ENCODE results near the gene PRDM4. TPM values are rescaled to one million over a fixed set of nuclear protein-coding genes. Genes with fewer than 3 reads are reported as not detected.

PRDM4 gene
- total RNA-seq, 2 donors from 2014 or later: 28.1 to 32.6 TPM

DNA sequence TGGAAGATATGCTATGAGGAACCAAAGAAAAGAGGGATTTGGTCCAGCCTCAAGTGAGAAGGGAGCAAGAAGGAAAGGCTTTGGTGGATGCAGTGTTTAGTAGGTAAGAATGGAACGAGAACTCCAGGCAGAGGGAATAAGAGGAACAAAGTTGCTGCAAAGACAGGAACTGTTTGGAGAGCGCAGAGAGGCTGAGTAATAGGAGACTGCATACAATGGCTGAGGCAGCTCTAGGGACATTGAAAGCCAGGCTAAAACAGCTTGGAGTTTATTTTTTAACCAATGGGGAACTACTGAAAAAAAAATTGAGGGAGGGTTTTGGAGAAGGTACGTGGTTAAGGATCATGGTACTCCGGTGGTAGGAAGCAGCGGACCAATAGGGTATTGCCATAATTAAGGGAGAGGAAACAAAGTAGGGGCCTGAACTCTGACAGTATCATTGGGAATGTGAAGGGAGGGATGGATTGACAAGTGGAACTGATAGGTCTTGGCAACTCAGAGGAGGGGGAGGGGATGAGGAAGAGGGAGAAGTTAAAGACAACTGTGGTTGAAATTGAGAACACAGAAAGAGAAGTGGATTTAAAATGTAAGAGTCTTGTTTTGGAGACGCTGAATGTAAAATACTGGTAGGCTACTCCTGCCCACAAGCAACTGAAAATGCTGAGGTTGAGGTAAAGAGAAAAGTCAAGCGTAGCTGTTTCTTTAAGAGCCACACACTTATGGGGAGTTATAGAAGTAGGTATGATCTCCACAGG lies 18.3 kb upstream of the PRDM4 start:
- Mint-ChIP-seq H3K4me3 (no peak overlapping the region), H3K36me3 (ENCODE audit: low read depth) (no peaks in the 10 kb centered on the region), H3K27ac (no peak overlapping the region), H3K4me1 (peaks cover 7% of the 10 kb centered on the region), H3K27me3 (peaks cover 41% of the 10 kb centered on the region), H3K9me3 (no peaks in the 10 kb centered on the region)
- ATAC-seq (replicated peaks): no peak

DNA sequence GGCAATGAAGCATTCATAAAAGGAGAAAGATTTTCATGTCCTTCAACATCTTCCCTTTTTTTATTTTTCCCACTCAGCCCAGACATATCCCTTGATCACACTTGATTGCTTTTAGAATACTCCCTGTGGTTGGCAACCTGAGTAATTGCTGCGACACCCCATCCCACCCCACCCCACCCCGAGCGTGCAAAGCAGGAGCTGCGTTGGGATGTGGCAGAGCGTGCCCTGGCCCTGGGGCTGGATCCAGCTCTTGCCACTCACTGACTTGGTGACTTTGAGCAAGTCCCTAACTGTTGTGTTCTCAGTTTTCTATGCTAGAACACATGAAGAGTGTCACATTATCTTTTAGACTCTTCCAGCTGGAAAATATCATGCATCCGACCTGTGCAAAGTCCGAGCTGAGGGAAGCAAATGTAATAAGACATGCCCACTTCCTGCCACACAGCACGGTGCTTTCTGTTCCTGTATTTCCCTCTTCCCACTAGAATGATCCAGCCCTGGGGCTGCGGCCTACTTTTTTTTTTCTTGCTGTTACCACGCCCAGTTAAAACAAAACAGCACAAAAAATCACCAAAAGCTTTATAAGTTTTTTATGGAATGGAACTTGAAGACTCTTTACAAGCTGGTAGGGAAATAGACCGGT lies 17.6 kb upstream of the PRDM4 start:
- H3K36me3 Mint-ChIP-seq (ENCODE audit: low read depth): no peaks in the 10 kb centered on the region
- peaks cover 47% of the 10 kb centered on the region for H3K27me3 Mint-ChIP-seq
- peaks cover 13% of the 10 kb centered on the region for H3K4me1 Mint-ChIP-seq
- no peak overlapping the region for H3K27ac Mint-ChIP-seq
- no peak for ATAC-seq (replicated peaks)
- H3K9me3 Mint-ChIP-seq: no peaks in the 10 kb centered on the region
- H3K4me3 Mint-ChIP-seq: no peak overlapping the region

DNA sequence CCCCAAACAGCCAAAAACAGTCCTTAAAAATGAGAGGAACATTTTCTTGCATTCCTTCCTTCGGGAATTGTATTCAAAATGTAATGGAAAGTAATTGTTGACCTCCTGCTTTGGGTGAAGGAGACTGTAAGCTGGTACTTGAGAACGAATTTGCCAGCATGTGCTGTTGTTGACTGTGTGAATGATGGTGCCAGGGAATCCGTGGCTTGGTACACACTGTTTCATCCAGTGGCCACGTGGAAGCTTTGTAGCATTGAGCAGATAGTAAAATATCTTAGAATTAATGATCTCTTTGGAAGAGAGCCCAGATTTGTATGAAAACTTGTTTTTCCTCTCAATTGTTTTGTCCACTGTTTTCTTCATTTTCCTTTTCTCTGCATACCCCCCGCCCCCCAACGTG lies 15.2 kb upstream of the PRDM4 start:
- Mint-ChIP-seq H3K4me3 (no peak overlapping the region), H3K9me3 (no peaks in the 10 kb centered on the region), H3K4me1 (peaks cover 13% of the 10 kb centered on the region), H3K27ac (no peak overlapping the region), H3K27me3 (peaks cover 54% of the 10 kb centered on the region), H3K36me3 (ENCODE audit: low read depth) (no peaks in the 10 kb centered on the region)
- ATAC-seq (replicated peaks): no peak

DNA sequence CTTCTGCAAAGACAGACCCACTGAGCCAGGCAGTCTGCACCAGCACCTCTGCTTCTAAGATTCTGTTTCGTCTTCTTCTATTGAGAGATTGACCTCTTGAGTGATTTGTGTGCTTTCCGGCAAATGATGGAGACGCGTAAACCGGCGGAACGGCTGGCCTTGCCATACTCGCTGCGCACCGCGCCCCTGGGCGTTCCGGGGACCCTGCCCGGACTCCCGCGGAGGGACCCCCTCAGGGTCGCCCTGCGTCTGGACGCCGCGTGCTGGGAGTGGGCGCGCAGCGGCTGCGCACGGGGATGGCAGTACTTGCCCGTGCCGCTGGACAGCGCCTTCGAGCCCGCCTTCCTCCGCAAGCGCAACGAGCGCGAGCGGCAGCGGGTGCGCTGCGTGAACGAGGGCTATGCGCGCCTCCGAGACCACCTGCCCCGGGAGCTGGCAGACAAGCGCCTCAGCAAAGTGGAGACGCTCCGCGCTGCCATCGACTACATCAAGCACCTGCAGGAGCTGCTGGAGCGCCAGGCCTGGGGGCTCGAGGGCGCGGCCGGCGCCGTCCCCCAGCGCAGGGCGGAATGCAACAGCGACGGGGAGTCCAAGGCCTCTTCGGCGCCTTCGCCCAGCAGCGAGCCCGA lies 14.3 kb upstream of the PRDM4 start:
- ATAC-seq (replicated peaks): no peak
- H3K36me3 Mint-ChIP-seq (ENCODE audit: low read depth): no peaks in the 10 kb centered on the region
- H3K27ac Mint-ChIP-seq: no peak overlapping the region

DNA sequence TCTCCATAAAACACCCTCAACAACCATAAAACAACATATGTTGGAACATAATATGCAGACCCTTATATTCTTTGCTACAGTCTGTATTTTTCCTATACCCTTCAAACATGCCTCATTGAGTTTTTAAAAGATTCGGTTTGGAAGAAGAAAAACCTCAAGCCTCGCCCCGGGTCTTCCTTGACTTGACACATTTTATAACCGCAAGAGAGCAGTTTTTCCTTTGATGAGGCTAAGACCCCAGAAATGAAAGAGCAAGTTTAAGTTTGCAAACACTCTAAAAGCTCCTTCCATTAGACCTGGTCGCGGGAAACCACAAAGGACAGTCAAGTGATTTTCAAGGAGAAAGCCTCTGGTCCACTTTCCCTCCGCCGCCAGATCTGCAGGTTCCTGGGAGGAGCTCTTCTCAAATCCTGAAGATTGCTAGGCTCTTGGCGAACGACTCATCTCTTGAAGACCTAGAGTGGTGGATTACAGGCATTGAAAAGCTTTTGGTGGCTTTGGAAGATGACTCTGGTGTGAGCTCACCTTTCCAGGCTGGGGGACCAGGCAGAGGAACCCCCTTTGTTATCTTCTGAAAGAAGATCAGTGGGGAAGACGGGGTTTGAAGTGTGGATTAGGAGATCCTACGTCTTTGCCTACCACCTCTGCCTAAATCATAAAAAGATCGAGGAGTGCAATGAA lies 13.6 kb upstream of the PRDM4 start, which contains the start of gene ASCL4:
ASCL4 (plus strand) TSS at position 356 of the 681 bp plus-strand sequence. CDS start 515 bp downstream, outside the sequence.
- H3K9me3 Mint-ChIP-seq: no peaks in the 10 kb centered on the region
- H3K36me3 Mint-ChIP-seq (ENCODE audit: low read depth): no peaks in the 10 kb centered on the region
- no peak for ATAC-seq (replicated peaks)
- peaks cover 13% of the 10 kb centered on the region for H3K4me1 Mint-ChIP-seq
- no peak within 1 kb of the TSS for H3K27ac Mint-ChIP-seq
- H3K4me3 Mint-ChIP-seq: peak within 1 kb of the TSS; percentile 44
- H3K27me3 Mint-ChIP-seq: peaks cover 46% of the 10 kb centered on the region

More for the DNA sequence above, 14.3 kb upstream of the PRDM4 start:
- H3K9me3 Mint-ChIP-seq: no peaks in the 10 kb centered on the region
- peak overlapping the region; percentile 44 for H3K4me3 Mint-ChIP-seq
- H3K27me3 Mint-ChIP-seq: peaks cover 49% of the 10 kb centered on the region
- H3K4me1 Mint-ChIP-seq: peaks cover 13% of the 10 kb centered on the region

DNA sequence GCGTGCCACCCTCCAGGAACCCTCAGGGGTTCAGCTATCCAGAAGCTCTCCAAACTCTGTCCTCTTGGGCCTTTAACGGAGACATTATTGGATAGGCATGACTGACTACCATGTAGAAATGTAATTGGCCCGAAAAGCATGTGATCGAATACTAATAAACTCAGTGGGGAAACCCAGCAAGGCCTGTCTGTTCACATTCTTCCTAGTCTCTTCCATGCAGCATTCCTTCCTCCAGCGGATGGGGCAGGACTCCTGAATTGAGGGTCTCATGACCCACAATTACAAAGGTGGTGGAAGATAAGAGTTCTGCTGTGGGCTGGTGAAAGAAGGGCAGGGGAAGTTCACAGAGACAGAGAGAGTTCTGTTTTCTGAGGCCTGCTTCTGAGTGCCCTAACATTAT lies 6.5 kb upstream of the PRDM4 start:
- no peaks in the 10 kb centered on the region for H3K4me1 Mint-ChIP-seq
- no peaks in the 10 kb centered on the region for H3K36me3 Mint-ChIP-seq (ENCODE audit: low read depth)
- no peaks in the 10 kb centered on the region for H3K27me3 Mint-ChIP-seq
- no peak for ATAC-seq (replicated peaks)
- H3K4me3 Mint-ChIP-seq: no peak overlapping the region
- no peak overlapping the region for H3K27ac Mint-ChIP-seq
- H3K9me3 Mint-ChIP-seq: no peaks in the 10 kb centered on the region

DNA sequence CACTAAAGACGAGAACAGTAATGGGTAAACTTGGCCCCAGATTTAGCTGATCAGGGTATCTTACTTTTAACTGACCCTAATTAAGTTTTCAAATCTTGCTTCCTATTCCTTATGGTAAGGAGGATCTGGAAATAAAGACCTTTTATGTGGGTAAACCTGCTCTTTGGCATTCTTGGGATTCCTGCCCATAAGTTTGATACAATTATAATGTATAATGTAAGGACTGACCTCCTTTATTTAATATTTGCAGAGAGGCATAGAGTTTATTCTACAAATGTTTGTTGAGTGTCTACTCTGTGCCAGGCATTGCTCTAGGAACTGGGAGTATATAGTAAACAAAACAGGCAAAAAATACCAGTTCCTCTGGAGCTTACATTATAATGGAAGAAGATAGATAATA lies 4.4 kb upstream of the PRDM4 start:
- Mint-ChIP-seq H3K4me3 (no peak overlapping the region), H3K4me1 (no peaks in the 10 kb centered on the region), H3K36me3 (ENCODE audit: low read depth) (no peaks in the 10 kb centered on the region), H3K9me3 (no peaks in the 10 kb centered on the region), H3K27ac (no peak overlapping the region), H3K27me3 (no peaks in the 10 kb centered on the region)
- ATAC-seq (replicated peaks): no peak

DNA sequence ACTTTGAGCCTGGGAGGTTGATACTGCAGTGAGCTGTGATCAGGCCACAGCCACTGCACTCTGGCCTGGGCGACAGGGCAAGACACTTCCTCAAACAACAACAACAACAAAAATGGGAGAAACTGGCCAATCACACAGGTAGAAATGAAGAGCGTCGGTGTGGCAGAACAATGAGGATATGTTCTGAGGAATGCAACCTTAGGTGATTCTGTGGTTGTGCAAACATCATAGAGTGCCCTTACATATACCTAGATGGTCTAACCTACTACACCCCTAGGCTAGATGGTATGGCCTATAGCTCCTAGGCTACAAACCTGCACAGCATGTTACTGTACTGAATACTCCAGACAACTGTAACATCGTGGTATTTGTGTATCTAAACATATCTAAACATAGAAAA lies 3.7 kb upstream of the PRDM4 start:
- Mint-ChIP-seq H3K9me3 (no peaks in the 10 kb centered on the region), H3K36me3 (ENCODE audit: low read depth) (no peaks in the 10 kb centered on the region), H3K4me3 (no peak overlapping the region), H3K27ac (no peak overlapping the region), H3K27me3 (no peaks in the 10 kb centered on the region), H3K4me1 (no peaks in the 10 kb centered on the region)
- ATAC-seq (replicated peaks): no peak

DNA sequence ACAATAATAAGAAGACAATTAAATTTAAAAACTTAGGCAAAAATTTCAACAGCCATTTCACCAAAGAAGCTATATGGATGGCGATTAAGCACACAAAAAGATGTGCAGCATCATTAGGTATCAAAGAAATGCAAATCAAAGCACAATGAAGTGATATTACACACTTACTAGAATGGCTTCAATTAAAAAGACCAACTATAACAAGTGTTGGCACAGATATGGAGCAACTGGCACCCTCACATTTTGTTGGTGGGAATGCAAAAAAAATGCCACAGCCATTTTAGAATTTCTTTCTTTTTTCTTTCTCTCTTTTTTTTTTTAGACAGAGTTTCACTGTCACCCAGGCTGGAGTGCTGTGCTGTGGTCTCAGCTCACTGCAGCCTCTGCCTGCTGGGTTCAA lies 1.9 kb upstream of the PRDM4 start:
- Mint-ChIP-seq H3K27me3 (no peaks in the 10 kb centered on the region), H3K4me1 (no peaks in the 10 kb centered on the region)
- ATAC-seq (replicated peaks): no peak

DNA sequence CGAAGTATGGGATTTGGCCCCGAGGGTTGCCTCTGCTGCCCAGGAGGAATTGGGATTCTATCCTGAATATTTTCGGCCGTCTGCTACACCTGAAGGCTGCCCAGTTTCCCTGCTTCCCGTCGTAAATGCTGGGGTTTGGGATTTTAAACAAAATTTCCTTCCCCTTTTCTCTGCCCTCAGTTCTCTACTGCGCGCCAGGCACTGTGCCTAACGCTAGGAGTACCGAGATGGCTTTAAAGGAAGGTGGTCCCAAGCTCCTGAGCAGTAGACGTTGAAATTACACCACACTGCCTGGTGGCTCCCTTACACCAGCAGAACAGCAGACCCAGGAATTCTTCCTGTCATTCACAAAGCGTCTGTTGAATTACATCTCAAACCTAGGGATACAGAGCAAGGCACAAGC lies 566 bp upstream of the PRDM4 start:
- Mint-ChIP-seq H3K4me3 (peak overlapping the region; percentile 94), H3K4me1 (peaks cover 3% of the 10 kb centered on the region), H3K9me3 (no peaks in the 10 kb centered on the region), H3K36me3 (ENCODE audit: low read depth) (no peaks in the 10 kb centered on the region), H3K27ac (peak overlapping the region; percentile 90), H3K27me3 (no peaks in the 10 kb centered on the region)
- no peak for ATAC-seq (replicated peaks)

More for the DNA sequence above, 1.9 kb upstream of the PRDM4 start:
- H3K36me3 Mint-ChIP-seq (ENCODE audit: low read depth): no peaks in the 10 kb centered on the region
- H3K4me3 Mint-ChIP-seq: no peak overlapping the region
- no peaks in the 10 kb centered on the region for H3K9me3 Mint-ChIP-seq
- no peak overlapping the region for H3K27ac Mint-ChIP-seq

DNA sequence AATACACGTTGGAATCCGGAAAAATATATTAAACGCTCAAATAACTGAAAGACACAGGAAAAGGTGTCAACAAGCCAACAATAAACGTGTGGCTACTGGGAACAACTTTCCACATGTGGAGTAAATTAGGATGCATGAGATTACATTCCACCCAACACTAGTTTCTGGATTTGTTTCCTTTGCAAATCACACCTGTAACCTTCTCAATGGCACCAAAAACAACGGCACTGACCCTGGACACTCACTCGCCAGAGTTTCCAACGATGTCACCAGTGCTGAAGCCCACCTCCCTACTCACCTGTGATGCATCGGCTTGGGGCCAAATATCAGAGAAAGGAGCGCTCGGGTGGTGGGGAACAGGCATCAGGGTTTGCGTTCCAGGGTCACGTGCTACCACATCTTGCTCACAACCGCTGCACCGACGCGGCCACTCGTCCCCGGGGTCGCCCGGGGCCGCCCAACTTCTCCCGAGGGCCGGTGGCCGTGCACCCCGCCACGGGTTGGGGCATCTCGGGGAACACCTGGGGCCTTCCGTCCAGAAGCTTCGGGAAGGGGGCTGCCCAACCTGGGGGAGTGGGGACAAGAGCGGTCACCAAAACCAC lies 629 bp downstream of the PRDM4 start:
- peak overlapping the region; percentile 91 for H3K27ac Mint-ChIP-seq
- ATAC-seq (replicated peaks): peak; percentile 29
- H3K4me1 Mint-ChIP-seq: peaks cover 4% of the 10 kb centered on the region
- no peaks in the 10 kb centered on the region for H3K9me3 Mint-ChIP-seq
- H3K4me3 Mint-ChIP-seq: peak overlapping the region; percentile 94
- H3K27me3 Mint-ChIP-seq: no peaks in the 10 kb centered on the region
- H3K36me3 Mint-ChIP-seq (ENCODE audit: low read depth): no peaks in the 10 kb centered on the region

DNA sequence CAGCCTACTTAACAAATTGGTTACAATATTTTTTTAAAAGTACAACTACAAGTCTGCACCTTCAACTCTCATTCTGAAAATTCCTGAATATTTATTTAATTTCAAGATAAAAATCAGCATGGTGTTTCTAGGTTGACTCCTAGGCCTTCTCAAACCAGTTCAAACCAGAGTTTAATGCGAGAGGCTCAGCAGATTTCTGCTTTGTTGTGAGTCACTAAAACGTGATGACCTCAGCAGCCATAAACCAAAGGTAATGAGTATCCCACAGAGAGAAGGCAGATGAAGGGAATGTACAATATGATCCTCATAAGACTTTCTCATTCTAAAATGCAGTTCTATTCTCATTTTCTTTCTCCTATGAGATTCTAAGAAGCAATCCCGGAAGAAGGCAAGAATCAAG lies 1.5 kb downstream of the PRDM4 start:
- ATAC-seq (replicated peaks): peak; percentile 61
- no peaks in the 10 kb centered on the region for H3K27me3 Mint-ChIP-seq
- peak overlapping the region; percentile 91 for H3K27ac Mint-ChIP-seq
- peak overlapping the region; percentile 94 for H3K4me3 Mint-ChIP-seq
- H3K4me1 Mint-ChIP-seq: peaks cover 4% of the 10 kb centered on the region
- H3K36me3 Mint-ChIP-seq (ENCODE audit: low read depth): no peaks in the 10 kb centered on the region
- no peaks in the 10 kb centered on the region for H3K9me3 Mint-ChIP-seq

DNA sequence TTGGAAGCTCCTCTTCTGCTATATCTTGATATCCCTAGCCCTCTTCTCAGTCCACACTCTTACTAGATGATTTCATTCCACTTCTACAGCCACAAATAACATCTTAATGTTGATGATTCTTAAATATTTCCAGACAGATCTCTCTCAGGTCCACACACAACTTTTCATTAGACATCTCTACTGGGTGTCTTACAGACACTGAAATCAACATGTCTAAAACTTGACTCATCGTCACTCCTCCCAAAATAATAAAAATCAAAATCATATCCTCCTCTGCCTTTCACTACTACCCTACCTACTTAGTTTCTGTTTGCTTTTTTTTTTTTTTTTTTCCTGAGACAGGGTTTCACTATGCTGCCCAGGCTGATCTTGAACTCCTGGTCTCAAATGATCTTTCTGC lies 11.9 kb downstream of the PRDM4 start:
- Mint-ChIP-seq H3K36me3 (ENCODE audit: low read depth) (peaks cover 30% of the 10 kb centered on the region), H3K27me3 (no peaks in the 10 kb centered on the region), H3K4me3 (no peak overlapping the region), H3K4me1 (peaks cover 9% of the 10 kb centered on the region), H3K27ac (no peak overlapping the region), H3K9me3 (no peaks in the 10 kb centered on the region)
- peak; percentile 89 for ATAC-seq (replicated peaks)

DNA sequence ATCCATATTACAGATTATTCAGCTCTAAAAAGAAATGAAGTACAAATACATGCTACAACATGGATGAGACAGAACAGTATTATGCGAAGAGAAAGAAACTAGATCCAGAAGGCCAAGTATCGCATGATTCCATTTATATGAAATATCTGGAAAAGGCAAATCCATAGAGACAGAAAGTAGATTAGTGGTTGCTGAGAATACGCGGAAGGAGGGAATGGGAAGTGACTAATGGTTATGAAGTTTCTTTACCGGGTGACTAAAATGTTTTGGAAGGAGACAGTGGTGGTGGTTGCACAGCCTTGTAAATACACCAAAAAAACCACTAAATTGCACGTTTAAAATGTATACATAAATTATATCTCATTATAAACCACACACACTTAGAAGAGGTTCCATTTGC lies 12.5 kb downstream of the PRDM4 start:
- no peak overlapping the region for H3K4me3 Mint-ChIP-seq
- ATAC-seq (replicated peaks): peak; percentile 59
- H3K9me3 Mint-ChIP-seq: no peaks in the 10 kb centered on the region
- peaks cover 36% of the 10 kb centered on the region for H3K36me3 Mint-ChIP-seq (ENCODE audit: low read depth)
- H3K4me1 Mint-ChIP-seq: peaks cover 9% of the 10 kb centered on the region
- no peaks in the 10 kb centered on the region for H3K27me3 Mint-ChIP-seq
- H3K27ac Mint-ChIP-seq: no peak overlapping the region

Measured in activated T-helper 17 cell treated with anti-CD3 and anti-CD28 coated beads, Interleukin-2, amount 50 U/mL, for 72 hours (primary cell).